Stimulated activated naive CD8-positive, alpha-beta T cell treated with anti-CD3 and anti-CD28 coated beads, Interleukin-15, amount 100 ng/mL, for 72 hours (primary cell): ENCODE measurements around the gene ADGRG3.

Source experiments
- ATAC-seq: fragments of 150-1000 bp; cut with Tn5 transposase; 2 replicates; pipeline ENCODE4 v1.10.0; 2021; ENCODE audit warnings: mild to moderate bottlenecking, moderate library complexity
- DNase-seq, 2 donors: peaks; one replicate each; pipeline ENCODE4 v3.0.0; 2021 to 2022
- H3K27ac Mint-ChIP-seq, 2 donors: one replicate each; pipeline ENCODE4 v1.8.0; 2022; ENCODE audit warnings: mild to moderate bottlenecking in 2 of 2, mixed read lengths in 2 of 2, moderate library complexity in 2 of 2
- H3K27me3 Mint-ChIP-seq: one replicate; pipeline ENCODE4 v1.8.0; 2022; ENCODE audit warnings: mixed read lengths
- H3K4me1 Mint-ChIP-seq: one replicate; pipeline ENCODE4 v1.8.0; 2022; ENCODE audit warnings: mild to moderate bottlenecking, mixed read lengths
- H3K4me3 Mint-ChIP-seq, 2 donors: one replicate each; pipeline ENCODE4 v1.8.0; 2022; ENCODE audit warnings: mild to moderate bottlenecking in 2 of 2, mixed read lengths in 2 of 2, moderate library complexity in 1 of 2
- H3K9me3 Mint-ChIP-seq, 2 donors: one replicate each; pipeline ENCODE4 v1.8.0; 2022; ENCODE audit warnings: mixed read lengths in 2 of 2

ADGRG3 gene

GRCh38 chr16:57639172-57639887, 28.8 kb upstream of the ADGRG3 start:
- Mint-ChIP-seq H3K27me3 (peaks cover 25% of the 10 kb centered on the region), H3K4me3 (no peak overlapping the region), H3K4me1 (peaks cover 18% of the 10 kb centered on the region), H3K9me3 (no peaks in the 10 kb centered on the region), H3K27ac (no peak overlapping the region)
- DNase-seq, result no peak
- ATAC-seq, result peak; percentile 47

- H3K4me1 Mint-ChIP-seq, result peaks cover 18% of the 10 kb centered on the region
- ATAC-seq, result no peak
- H3K27ac Mint-ChIP-seq, result no peak overlapping the region
- peaks cover 23% of the 10 kb centered on the region for H3K27me3 Mint-ChIP-seq
- DNase-seq, result no peak
- no peak overlapping the region for H3K4me3 Mint-ChIP-seq
- H3K9me3 Mint-ChIP-seq, result no peaks in the 10 kb centered on the region
These were observed 27.9 kb upstream of the ADGRG3 start for GRCh38 chr16:57640185-57640584.

GRCh38 chr16:57640612-57641011, 27.5 kb upstream of the ADGRG3 start:
- ATAC-seq (no peak), DNase-seq (no peak)
- H3K27ac Mint-ChIP-seq, result no peak overlapping the region
- peaks cover 18% of the 10 kb centered on the region for H3K27me3 Mint-ChIP-seq
- H3K4me3 Mint-ChIP-seq, result no peak overlapping the region
- H3K4me1 Mint-ChIP-seq, result peaks cover 20% of the 10 kb centered on the region
- H3K9me3 Mint-ChIP-seq, result no peaks in the 10 kb centered on the region

GRCh38 chr16:57642160-57643135, 25.7 kb upstream of the ADGRG3 start:
- peak overlapping the region in 1 of 2 donors; percentile 28 for H3K27ac Mint-ChIP-seq
- H3K4me1 Mint-ChIP-seq, result peaks cover 35% of the 10 kb centered on the region
- no peaks in the 10 kb centered on the region for H3K9me3 Mint-ChIP-seq
- ATAC-seq (no peak), DNase-seq (no peak)
- H3K4me3 Mint-ChIP-seq, result no peak overlapping the region
- peaks cover 13% of the 10 kb centered on the region for H3K27me3 Mint-ChIP-seq

GRCh38 chr16:57643147-57643874, 24.8 kb upstream of the ADGRG3 start:
- ATAC-seq (no peak), DNase-seq (no peak)
- H3K4me1 Mint-ChIP-seq, result peaks cover 40% of the 10 kb centered on the region
- no peak overlapping the region for H3K4me3 Mint-ChIP-seq
- peaks cover 4% of the 10 kb centered on the region for H3K27me3 Mint-ChIP-seq
- H3K27ac Mint-ChIP-seq, result no peak overlapping the region
- no peaks in the 10 kb centered on the region for H3K9me3 Mint-ChIP-seq

GRCh38 chr16:57643910-57644309, 24.2 kb upstream of the ADGRG3 start:
- peaks cover 43% of the 10 kb centered on the region for H3K4me1 Mint-ChIP-seq
- no peak overlapping the region for H3K4me3 Mint-ChIP-seq
- no peak overlapping the region for H3K27ac Mint-ChIP-seq
- ATAC-seq, result no peak
- no peaks in the 10 kb centered on the region for H3K9me3 Mint-ChIP-seq
- DNase-seq, result no peak
- H3K27me3 Mint-ChIP-seq, result no peaks in the 10 kb centered on the region

GRCh38 chr16:57644383-57645014, 23.6 kb upstream of the ADGRG3 start:
- ATAC-seq (no peak), DNase-seq (no peak)
- Mint-ChIP-seq H3K4me1 (peaks cover 42% of the 10 kb centered on the region), H3K27ac (no peak overlapping the region), H3K9me3 (no peaks in the 10 kb centered on the region), H3K4me3 (no peak overlapping the region), H3K27me3 (no peaks in the 10 kb centered on the region)

- Mint-ChIP-seq H3K27ac (no peak overlapping the region), H3K4me3 (no peak overlapping the region), H3K9me3 (no peaks in the 10 kb centered on the region), H3K27me3 (no peaks in the 10 kb centered on the region), H3K4me1 (peaks cover 37% of the 10 kb centered on the region)
- ATAC-seq (no peak), DNase-seq (no peak)
These were observed 22.9 kb upstream of the ADGRG3 start for GRCh38 chr16:57645169-57645568.

GRCh38 chr16:57645691-57646387, 22.3 kb upstream of the ADGRG3 start:
- no peak for ATAC-seq
- DNase-seq, result no peak
- H3K4me3 Mint-ChIP-seq, result no peak overlapping the region
- no peaks in the 10 kb centered on the region for H3K9me3 Mint-ChIP-seq
- H3K4me1 Mint-ChIP-seq, result peaks cover 37% of the 10 kb centered on the region
- no peaks in the 10 kb centered on the region for H3K27me3 Mint-ChIP-seq
- H3K27ac Mint-ChIP-seq, result peak overlapping the region in 1 of 2 donors; percentile 54

- Mint-ChIP-seq H3K27ac (peak overlapping the region in 1 of 2 donors; percentile 16), H3K27me3 (no peaks in the 10 kb centered on the region), H3K9me3 (no peaks in the 10 kb centered on the region), H3K4me1 (peaks cover 39% of the 10 kb centered on the region), H3K4me3 (no peak overlapping the region)
- ATAC-seq, result peak; percentile 39
- DNase-seq, result peak in 1 of 2 donors; percentile 31
These were observed 21.6 kb upstream of the ADGRG3 start for GRCh38 chr16:57646388-57647039.

- Mint-ChIP-seq H3K4me3 (peak overlapping the region; percentile 33 to 37), H3K9me3 (no peaks in the 10 kb centered on the region), H3K4me1 (peaks cover 47% of the 10 kb centered on the region), H3K27ac (peak overlapping the region; percentile 50 to 51), H3K27me3 (no peaks in the 10 kb centered on the region)
- peak; percentile 29 for ATAC-seq
- DNase-seq, result no peak
These were observed 20.8 kb upstream of the ADGRG3 start for GRCh38 chr16:57647136-57647875.

- ATAC-seq, result no peak
- Mint-ChIP-seq H3K4me1 (peaks cover 48% of the 10 kb centered on the region), H3K4me3 (peak overlapping the region; percentile 33 to 37)
These were observed 20.0 kb upstream of the ADGRG3 start for GRCh38 chr16:57648125-57648524.

GRCh38 chr16:57648581-57649442, 19.3 kb upstream of the ADGRG3 start:
- H3K4me3 Mint-ChIP-seq, result peak overlapping the region; percentile 37
- ATAC-seq (peak; percentile 68), DNase-seq (peak; percentile 89 to 91)
- H3K27ac Mint-ChIP-seq, result peak overlapping the region; percentile 66 to 81
- no peaks in the 10 kb centered on the region for H3K9me3 Mint-ChIP-seq
- peaks cover 48% of the 10 kb centered on the region for H3K4me1 Mint-ChIP-seq
- no peaks in the 10 kb centered on the region for H3K27me3 Mint-ChIP-seq

More at GRCh38 chr16:57648125-57648524, 20.0 kb upstream of the ADGRG3 start:
- no peak for DNase-seq
- H3K27ac Mint-ChIP-seq, result peak overlapping the region; percentile 77 to 81
- no peaks in the 10 kb centered on the region for H3K9me3 Mint-ChIP-seq
- H3K27me3 Mint-ChIP-seq, result no peaks in the 10 kb centered on the region
